ENCODE measurements around the gene ANGPTL7. TPM values are rescaled to one million over a fixed set of nuclear protein-coding genes. Genes with fewer than 3 reads are reported as not detected.

The ANGPTL7 gene
- total RNA-seq, 1 donor from 2014 or later: 0.14 TPM

DNA sequence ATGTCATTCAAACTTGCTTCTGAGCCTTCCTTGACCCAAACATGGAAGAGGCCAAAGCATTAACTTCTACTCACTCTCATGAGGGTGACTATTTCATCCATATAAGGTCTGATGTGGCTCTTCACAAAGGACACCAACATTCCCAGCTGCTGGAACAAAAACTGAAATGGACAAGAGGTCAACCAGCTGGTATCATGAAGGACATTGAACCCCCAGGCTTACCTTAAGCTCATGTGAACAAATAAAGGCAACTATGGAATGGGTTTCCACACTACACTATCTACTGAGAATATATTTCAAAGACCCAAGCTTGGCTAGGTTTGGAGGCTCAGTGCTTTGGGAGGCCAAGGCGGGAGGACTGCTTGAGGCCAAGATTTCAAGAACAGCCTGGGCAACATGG, 26.9 kb downstream of the ANGPTL7 start:
- Mint-ChIP-seq H3K4me3 (no peak overlapping the region), H3K36me3 (ENCODE audit: low read depth) (peaks cover 14% of the 10 kb centered on the region), H3K27ac (ENCODE audit: unreplicated experiment) (no peak overlapping the region), H3K4me1 (no peaks in the 10 kb centered on the region), H3K9me3 (no peaks in the 10 kb centered on the region), H3K27me3 (ENCODE audit: low read depth) (no peaks in the 10 kb centered on the region)
- TF ChIP-seq, protein P1, sequence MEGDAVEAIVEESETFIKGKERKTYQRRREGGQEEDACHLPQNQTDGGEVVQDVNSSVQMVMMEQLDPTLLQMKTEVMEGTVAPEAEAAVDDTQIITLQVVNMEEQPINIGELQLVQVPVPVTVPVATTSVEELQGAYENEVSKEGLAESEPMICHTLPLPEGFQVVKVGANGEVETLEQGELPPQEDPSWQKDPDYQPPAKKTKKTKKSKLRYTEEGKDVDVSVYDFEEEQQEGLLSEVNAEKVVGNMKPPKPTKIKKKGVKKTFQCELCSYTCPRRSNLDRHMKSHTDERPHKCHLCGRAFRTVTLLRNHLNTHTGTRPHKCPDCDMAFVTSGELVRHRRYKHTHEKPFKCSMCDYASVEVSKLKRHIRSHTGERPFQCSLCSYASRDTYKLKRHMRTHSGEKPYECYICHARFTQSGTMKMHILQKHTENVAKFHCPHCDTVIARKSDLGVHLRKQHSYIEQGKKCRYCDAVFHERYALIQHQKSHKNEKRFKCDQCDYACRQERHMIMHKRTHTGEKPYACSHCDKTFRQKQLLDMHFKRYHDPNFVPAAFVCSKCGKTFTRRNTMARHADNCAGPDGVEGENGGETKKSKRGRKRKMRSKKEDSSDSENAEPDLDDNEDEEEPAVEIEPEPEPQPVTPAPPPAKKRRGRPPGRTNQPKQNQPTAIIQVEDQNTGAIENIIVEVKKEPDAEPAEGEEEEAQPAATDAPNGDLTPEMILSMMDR (conservative IDR thresholded peaks at IDR 0.05): no peak
- no peak for DNase-seq (ENCODE audit: low read depth, low spot score)

DNA sequence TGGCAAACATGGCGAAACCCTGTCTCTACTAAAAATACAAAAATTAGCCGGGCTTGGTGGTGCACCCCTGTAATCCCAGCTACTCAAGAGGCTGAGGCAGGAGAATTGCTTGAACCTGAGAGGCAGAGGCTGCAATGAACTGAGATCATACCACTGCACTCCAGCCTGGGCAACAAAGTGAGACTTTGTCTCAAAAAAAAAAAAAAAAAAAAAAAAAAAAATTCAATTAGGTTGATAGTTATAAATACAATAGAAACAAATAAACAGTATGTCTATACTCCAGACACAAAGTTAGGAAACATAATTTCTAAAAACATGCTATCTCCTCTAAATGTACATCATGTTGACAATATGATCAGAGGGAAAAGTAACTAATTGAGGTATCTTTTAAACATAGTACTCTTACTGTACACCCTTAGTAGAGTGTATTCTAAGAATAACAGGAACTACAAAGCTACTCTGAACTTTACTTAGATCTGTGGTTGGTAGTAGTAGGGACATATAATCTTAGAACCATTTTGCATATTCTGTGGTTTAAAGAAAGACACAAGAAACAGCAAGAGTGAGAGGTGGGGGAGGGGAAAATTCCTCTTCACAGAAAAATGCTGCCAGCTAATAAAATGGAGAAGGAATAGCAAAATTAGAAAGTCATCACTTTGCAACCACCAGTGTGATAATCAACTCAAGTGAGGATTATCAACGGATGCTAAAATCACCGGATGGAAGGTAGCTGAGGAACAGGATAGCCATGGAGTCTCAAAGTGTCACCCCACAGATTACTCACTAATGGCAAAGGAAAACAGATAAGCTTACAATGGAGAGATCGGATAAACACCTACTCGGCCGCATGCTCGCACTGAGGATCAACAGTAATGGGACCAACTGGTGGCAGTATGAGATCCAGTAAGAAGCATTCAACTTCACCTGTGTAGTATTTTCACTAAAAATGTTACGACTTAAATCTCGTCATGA, 38.2 kb downstream of the ANGPTL7 start:
- peaks cover 20% of the 10 kb centered on the region for H3K36me3 Mint-ChIP-seq (ENCODE audit: low read depth)
- H3K27me3 Mint-ChIP-seq (ENCODE audit: low read depth): no peaks in the 10 kb centered on the region
- no peaks in the 10 kb centered on the region for H3K4me1 Mint-ChIP-seq
- TF ChIP-seq, protein P1 (conservative IDR thresholded peaks at IDR 0.05): no peak
- DNase-seq (ENCODE audit: low read depth, low spot score): no peak
- H3K27ac Mint-ChIP-seq (ENCODE audit: unreplicated experiment): no peak overlapping the region
- no peak overlapping the region for H3K4me3 Mint-ChIP-seq
- no peaks in the 10 kb centered on the region for H3K9me3 Mint-ChIP-seq

DNA sequence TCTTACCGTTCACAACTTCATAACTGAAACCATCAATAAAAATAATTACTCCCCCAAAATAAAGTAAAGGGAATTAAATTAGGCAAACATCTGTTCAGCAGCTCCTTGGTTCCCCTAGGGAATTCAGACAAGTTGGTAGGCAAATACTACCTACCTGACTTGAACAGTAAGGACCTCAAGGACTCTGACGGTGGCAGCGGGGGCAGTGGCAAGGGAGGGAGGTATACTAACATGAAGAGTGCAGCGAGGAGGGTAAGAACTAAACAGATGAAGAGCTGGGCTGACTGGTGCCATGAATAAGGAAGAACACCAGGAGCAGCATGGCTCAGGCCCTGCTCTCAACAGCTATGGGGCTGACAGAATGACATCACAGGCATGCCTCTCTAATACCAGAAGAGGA, 40.0 kb downstream of the ANGPTL7 start:
- no peak for DNase-seq (ENCODE audit: low read depth, low spot score)
- TF ChIP-seq, protein P1 (conservative IDR thresholded peaks at IDR 0.05): no peak
- H3K27me3 Mint-ChIP-seq (ENCODE audit: low read depth): no peaks in the 10 kb centered on the region

DNA sequence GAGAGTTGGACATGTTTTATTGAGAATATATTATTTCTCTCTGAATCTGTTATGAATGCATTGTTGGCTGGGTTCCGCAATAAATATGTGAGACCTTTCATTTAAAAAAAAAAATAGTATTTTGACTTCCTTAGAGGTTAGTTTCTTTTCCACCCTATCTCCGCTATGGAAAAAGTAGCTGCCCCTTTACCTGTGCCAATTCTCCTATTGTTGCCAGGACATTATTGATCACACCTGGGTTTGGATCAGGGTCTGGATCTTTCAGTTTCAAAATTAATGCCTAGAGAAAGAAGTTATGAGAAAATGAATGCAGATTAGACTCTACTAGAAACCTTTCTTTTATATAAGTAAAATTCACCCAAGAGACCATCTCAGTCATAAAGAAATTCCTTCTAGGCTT, 44.1 kb downstream of the ANGPTL7 start:
- H3K36me3 Mint-ChIP-seq (ENCODE audit: low read depth): peaks cover 18% of the 10 kb centered on the region
- no peaks in the 10 kb centered on the region for H3K4me1 Mint-ChIP-seq
- H3K4me3 Mint-ChIP-seq: no peak overlapping the region

More for the DNA sequence above, 40.0 kb downstream of the ANGPTL7 start:
- Mint-ChIP-seq H3K27ac (ENCODE audit: unreplicated experiment) (no peak overlapping the region), H3K4me3 (no peak overlapping the region), H3K4me1 (no peaks in the 10 kb centered on the region), H3K9me3 (no peaks in the 10 kb centered on the region), H3K36me3 (ENCODE audit: low read depth) (peaks cover 22% of the 10 kb centered on the region)

DNA sequence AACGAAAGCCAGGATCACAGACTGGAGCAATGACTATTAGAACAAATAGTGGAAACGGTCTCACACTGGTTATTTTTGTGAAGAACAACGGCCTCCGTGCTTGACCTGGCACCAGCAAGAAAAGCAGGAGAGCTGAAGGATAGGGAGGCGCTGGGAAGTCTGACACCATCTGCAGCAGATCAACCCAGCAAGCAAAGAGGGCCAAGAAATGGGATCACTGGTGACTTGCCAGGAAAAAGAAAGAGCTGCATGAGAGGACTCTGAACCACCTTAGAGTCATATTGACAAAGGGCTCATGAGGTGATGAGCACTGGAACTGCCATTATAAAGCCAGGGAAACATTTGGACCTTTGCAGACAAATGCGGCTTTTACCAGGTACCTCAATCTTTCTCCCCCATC, 48.2 kb downstream of the ANGPTL7 start:
- TF ChIP-seq, protein P1 (conservative IDR thresholded peaks at IDR 0.05): no peak
- Mint-ChIP-seq H3K27ac (ENCODE audit: unreplicated experiment) (no peak overlapping the region), H3K27me3 (ENCODE audit: low read depth) (no peaks in the 10 kb centered on the region), H3K36me3 (ENCODE audit: low read depth) (peaks cover 11% of the 10 kb centered on the region), H3K9me3 (no peaks in the 10 kb centered on the region), H3K4me3 (no peak overlapping the region), H3K4me1 (no peaks in the 10 kb centered on the region)
- no peak for DNase-seq (ENCODE audit: low read depth, low spot score)

More for the DNA sequence above, 44.1 kb downstream of the ANGPTL7 start:
- Mint-ChIP-seq H3K27me3 (ENCODE audit: low read depth) (no peaks in the 10 kb centered on the region), H3K9me3 (no peaks in the 10 kb centered on the region), H3K27ac (ENCODE audit: unreplicated experiment) (no peak overlapping the region)
- TF ChIP-seq, protein P1 (conservative IDR thresholded peaks at IDR 0.05): no peak
- DNase-seq (ENCODE audit: low read depth, low spot score): no peak

All from neural crest cell (in vitro differentiated cells).